A549 (cell line): ENCODE results near the gene NOC3L.

Experiments
- CEBPB ChIP-seq, 2 experiments: fragments of >200 bp in 1 of 2; sonication (Bioruptor Twin) in 1 of 2; formaldehyde crosslinking in 1 of 2; IDR thresholded peaks; 2 replicates each; pipeline ENCODE4 v1.6.1; 2012 to 2016
- ESRRA ChIP-seq: fragments of 150-350 bp; IDR thresholded peaks from 2 replicates; pipeline ENCODE4 v1.6.1; 2014; ENCODE audit warnings: mild to moderate bottlenecking, low read length, borderline replicate concordance
- HDAC2 ChIP-seq: fragments of 200-600 bp; sonication (generic); IDR thresholded peaks from 2 replicates; pipeline ENCODE4 v1.6.1; 2016
- HOXB13 ChIP-seq: fragments of 250-450 bp; sonication (Bioruptor Pico); IDR thresholded peaks from 2 replicates; pipeline ENCODE4 v1.5.0; 2020; ENCODE audit warnings: low read depth, mild to moderate bottlenecking, moderate library complexity
- MAX ChIP-seq: IDR thresholded peaks from 2 replicates; pipeline ENCODE4 v1.6.1; 2012
- POLR2A ChIP-seq: IDR thresholded peaks from 2 replicates; pipeline ENCODE4 v1.6.1; 2012; ENCODE audit warnings: mild to moderate bottlenecking, low read length
- POLR2AphosphoS2 ChIP-seq: conservative IDR thresholded peaks from 2 replicates; pipeline ENCODE4 v1.6.1; 2012; ENCODE audit warnings: low read length, improper control_type of control experiment, inconsistent platforms
- RAD21 ChIP-seq, 2 experiments: fragments of >200 bp in 1 of 2; sonication (Bioruptor Twin) in 1 of 2; formaldehyde crosslinking in 1 of 2; IDR thresholded peaks in 1 of 2; conservative IDR thresholded peaks in 1 of 2; 2 replicates in 1 of 2; 3 replicates in 1 of 2; pipeline ENCODE4 v1.6.1; 2012 to 2018; ENCODE audit warnings: inconsistent platforms in 1 of 2
- REST ChIP-seq: fragments of 200-600 bp; sonication (generic); IDR thresholded peaks from 2 replicates; pipeline ENCODE4 v1.6.1; 2016; ENCODE audit warnings: antibody characterized with exemption, mild to moderate bottlenecking, moderate library complexity
- SMC3 ChIP-seq: fragments of >200 bp; sonication (Bioruptor Twin); formaldehyde crosslinking; IDR thresholded peaks from 3 replicates; pipeline ENCODE4 v1.6.1; 2018; ENCODE audit warnings: inconsistent platforms
- TFCP2L1 ChIP-seq: fragments of 250-450 bp; sonication (Bioruptor Pico); IDR thresholded peaks from 2 replicates; pipeline ENCODE4 v1.5.0; 2021; ENCODE audit warnings: mild to moderate bottlenecking
- TF ChIP-seq, protein P1 (sequence below): fragments of >200 bp; sonication (Bioruptor Twin); formaldehyde crosslinking; IDR thresholded peaks from 3 replicates; pipeline ENCODE4 v1.5.1; 2016
- TF ChIP-seq, protein P2 (sequence below): fragments of 450-650 bp; IDR thresholded peaks from 2 replicates; pipeline ENCODE4 v1.6.1; 2014; ENCODE audit warnings: antibody characterized with exemption

DNA sequence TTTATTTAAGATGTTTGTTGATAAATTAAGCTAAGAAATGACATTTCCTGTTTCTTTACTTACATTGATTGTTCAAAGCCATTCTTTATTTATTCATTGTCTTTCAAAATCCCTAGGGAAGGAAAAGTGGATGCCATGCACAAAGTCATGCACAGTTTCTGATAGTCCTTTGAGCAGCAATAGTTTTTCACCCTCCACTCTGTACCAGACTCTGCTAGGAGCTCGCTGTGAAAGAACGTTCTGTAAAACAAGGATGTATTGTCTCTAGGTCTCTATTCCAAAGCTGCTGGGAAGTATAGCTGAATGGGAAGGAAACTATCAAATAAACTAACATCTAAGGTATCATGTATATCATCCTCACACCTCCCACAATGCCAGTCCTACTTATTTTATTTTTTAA is 7.8 kb upstream of the NOC3L start:
- TF ChIP-seq MAX: no peak
- no peak for TF ChIP-seq CEBPB (IDR thresholded peaks at IDR 0.05)
- TF ChIP-seq, protein P1, sequence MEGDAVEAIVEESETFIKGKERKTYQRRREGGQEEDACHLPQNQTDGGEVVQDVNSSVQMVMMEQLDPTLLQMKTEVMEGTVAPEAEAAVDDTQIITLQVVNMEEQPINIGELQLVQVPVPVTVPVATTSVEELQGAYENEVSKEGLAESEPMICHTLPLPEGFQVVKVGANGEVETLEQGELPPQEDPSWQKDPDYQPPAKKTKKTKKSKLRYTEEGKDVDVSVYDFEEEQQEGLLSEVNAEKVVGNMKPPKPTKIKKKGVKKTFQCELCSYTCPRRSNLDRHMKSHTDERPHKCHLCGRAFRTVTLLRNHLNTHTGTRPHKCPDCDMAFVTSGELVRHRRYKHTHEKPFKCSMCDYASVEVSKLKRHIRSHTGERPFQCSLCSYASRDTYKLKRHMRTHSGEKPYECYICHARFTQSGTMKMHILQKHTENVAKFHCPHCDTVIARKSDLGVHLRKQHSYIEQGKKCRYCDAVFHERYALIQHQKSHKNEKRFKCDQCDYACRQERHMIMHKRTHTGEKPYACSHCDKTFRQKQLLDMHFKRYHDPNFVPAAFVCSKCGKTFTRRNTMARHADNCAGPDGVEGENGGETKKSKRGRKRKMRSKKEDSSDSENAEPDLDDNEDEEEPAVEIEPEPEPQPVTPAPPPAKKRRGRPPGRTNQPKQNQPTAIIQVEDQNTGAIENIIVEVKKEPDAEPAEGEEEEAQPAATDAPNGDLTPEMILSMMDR: no peak
- no peak for TF ChIP-seq POLR2A
- no peak for TF ChIP-seq REST
- no peak for TF ChIP-seq TFCP2L1 (CRISPR knock-in tag)
- TF ChIP-seq POLR2AphosphoS2: no peak
- TF ChIP-seq ESRRA: no peak
- TF ChIP-seq, protein P2, sequence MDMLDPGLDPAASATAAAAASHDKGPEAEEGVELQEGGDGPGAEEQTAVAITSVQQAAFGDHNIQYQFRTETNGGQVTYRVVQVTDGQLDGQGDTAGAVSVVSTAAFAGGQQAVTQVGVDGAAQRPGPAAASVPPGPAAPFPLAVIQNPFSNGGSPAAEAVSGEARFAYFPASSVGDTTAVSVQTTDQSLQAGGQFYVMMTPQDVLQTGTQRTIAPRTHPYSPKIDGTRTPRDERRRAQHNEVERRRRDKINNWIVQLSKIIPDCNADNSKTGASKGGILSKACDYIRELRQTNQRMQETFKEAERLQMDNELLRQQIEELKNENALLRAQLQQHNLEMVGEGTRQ: no peak
- TF ChIP-seq SMC3: no peak
- no peak for TF ChIP-seq HOXB13 (CRISPR knock-in tag)
- no peak for TF ChIP-seq RAD21 (conservative IDR thresholded peaks at IDR 0.05 in 1 of 2, IDR thresholded peaks at IDR 0.05 in 1 of 2)
- no peak for TF ChIP-seq HDAC2
